IPS-15b (cell line): ENCODE data around the gene LRRC7.

Experiments used
- H3K27me3 ChIP-seq: one replicate; pipeline ENCODE4 v1.6.1; 2013; ENCODE audit warnings: low read length; ENCODE audit not compliant: control insufficient read depth, insufficient read depth
- H3K36me3 ChIP-seq: one replicate; pipeline ENCODE4 v1.6.1; 2013; ENCODE audit warnings: low read length; ENCODE audit not compliant: control insufficient read depth, insufficient read depth
- H3K4me1 ChIP-seq: one replicate; pipeline ENCODE4 v1.6.1; 2013; ENCODE audit warnings: mild to moderate bottlenecking, low read length; ENCODE audit not compliant: control insufficient read depth, insufficient read depth
- H3K4me3 ChIP-seq: one replicate; pipeline ENCODE4 v1.5.1; 2013; ENCODE audit warnings: low read depth, low read length
- H3K9ac ChIP-seq: one replicate; pipeline ENCODE4 v1.6.1; 2013; ENCODE audit warnings: low read depth, mild to moderate bottlenecking, low read length
- H3K9me3 ChIP-seq: one replicate; pipeline ENCODE4 v1.6.1; 2013; ENCODE audit warnings: mild to moderate bottlenecking, low read length; ENCODE audit not compliant: control insufficient read depth, insufficient read depth

The LRRC7 gene

GRCh38 chr1:70112838-70113237 lies 545.1 kb downstream of the LRRC7 start:
- no peak overlapping the region for H3K4me3 ChIP-seq
- H3K36me3 ChIP-seq, result no peaks in the 10 kb centered on the region
- H3K9ac ChIP-seq, result no peak overlapping the region
- no peaks in the 10 kb centered on the region for H3K9me3 ChIP-seq
- no peaks in the 10 kb centered on the region for H3K27me3 ChIP-seq
- H3K4me1 ChIP-seq, result no peaks in the 10 kb centered on the region

GRCh38 chr1:70115315-70115714 lies 547.6 kb downstream of the LRRC7 start:
- H3K9me3 ChIP-seq, result no peaks in the 10 kb centered on the region
- H3K36me3 ChIP-seq, result no peaks in the 10 kb centered on the region
- H3K4me3 ChIP-seq, result no peak overlapping the region
- no peak overlapping the region for H3K9ac ChIP-seq
- no peaks in the 10 kb centered on the region for H3K27me3 ChIP-seq
- H3K4me1 ChIP-seq, result no peaks in the 10 kb centered on the region

- no peaks in the 10 kb centered on the region for H3K36me3 ChIP-seq
Measured at GRCh38 chr1:70117046-70117445, 549.3 kb downstream of the LRRC7 start.

GRCh38 chr1:70134148-70134547 lies 566.4 kb downstream of the LRRC7 start:
- Histone ChIP-seq H3K4me3 (no peak overlapping the region), H3K9ac (no peak overlapping the region), H3K4me1 (peaks cover 10% of the 10 kb centered on the region), H3K36me3 (no peaks in the 10 kb centered on the region), H3K9me3 (no peaks in the 10 kb centered on the region), H3K27me3 (no peaks in the 10 kb centered on the region)

More at GRCh38 chr1:70117046-70117445, 549.3 kb downstream of the LRRC7 start:
- Histone ChIP-seq H3K4me1 (no peaks in the 10 kb centered on the region), H3K9me3 (no peaks in the 10 kb centered on the region), H3K9ac (no peak overlapping the region), H3K4me3 (no peak overlapping the region), H3K27me3 (no peaks in the 10 kb centered on the region)

- H3K9ac ChIP-seq, result no peak overlapping the region
- no peaks in the 10 kb centered on the region for H3K9me3 ChIP-seq
- H3K4me1 ChIP-seq, result peaks cover 14% of the 10 kb centered on the region
- H3K27me3 ChIP-seq, result no peaks in the 10 kb centered on the region
- no peak overlapping the region for H3K4me3 ChIP-seq
- H3K36me3 ChIP-seq, result no peaks in the 10 kb centered on the region
Measured at GRCh38 chr1:70140343-70140742, 572.6 kb downstream of the LRRC7 start.

DNA sequence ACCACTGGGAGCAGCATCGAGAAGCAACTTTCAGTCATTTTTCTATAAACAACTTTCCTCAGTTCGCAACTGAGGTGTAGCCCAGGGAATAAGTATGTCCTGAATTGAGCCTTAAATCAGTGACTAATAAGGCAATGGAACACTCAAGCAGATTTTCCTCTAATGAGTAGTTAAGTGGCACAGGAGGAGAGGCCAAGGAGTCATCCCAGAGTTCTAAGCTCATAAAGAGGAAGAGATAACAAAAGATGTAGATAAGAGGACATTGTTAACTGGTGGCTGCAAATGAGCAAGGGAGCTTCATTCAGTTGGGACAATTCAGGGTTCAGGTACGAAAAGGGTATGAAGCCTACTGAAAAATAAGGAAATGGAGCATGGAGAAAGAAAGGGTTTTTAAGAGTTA lies 573.2 kb downstream of the LRRC7 start:
- Histone ChIP-seq H3K4me3 (no peak overlapping the region), H3K36me3 (no peaks in the 10 kb centered on the region), H3K9ac (no peak overlapping the region), H3K27me3 (no peaks in the 10 kb centered on the region), H3K4me1 (peaks cover 14% of the 10 kb centered on the region), H3K9me3 (no peaks in the 10 kb centered on the region)

DNA sequence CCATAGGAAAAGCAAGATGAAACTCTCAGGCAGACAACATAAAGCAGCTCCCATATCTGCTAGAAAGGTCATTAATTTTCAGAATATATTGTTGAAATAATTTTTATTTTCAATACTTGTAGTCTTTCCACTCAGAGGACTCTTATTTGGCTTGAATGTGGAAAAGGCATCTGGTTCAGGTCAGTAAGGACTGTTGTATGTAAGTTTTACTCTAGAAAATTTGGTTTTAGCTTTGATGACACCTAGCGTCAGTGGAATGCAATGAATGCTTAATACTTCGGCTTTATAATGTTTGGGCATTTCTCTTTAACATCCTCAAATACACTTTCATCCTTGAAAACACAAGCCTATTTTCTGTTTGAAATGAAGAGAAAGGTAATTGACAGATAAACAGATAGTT lies 574.4 kb downstream of the LRRC7 start:
- H3K4me1 ChIP-seq, result peaks cover 14% of the 10 kb centered on the region
- no peak overlapping the region for H3K9ac ChIP-seq
- no peaks in the 10 kb centered on the region for H3K27me3 ChIP-seq
- H3K4me3 ChIP-seq, result no peak overlapping the region
- no peaks in the 10 kb centered on the region for H3K9me3 ChIP-seq
- no peaks in the 10 kb centered on the region for H3K36me3 ChIP-seq

DNA sequence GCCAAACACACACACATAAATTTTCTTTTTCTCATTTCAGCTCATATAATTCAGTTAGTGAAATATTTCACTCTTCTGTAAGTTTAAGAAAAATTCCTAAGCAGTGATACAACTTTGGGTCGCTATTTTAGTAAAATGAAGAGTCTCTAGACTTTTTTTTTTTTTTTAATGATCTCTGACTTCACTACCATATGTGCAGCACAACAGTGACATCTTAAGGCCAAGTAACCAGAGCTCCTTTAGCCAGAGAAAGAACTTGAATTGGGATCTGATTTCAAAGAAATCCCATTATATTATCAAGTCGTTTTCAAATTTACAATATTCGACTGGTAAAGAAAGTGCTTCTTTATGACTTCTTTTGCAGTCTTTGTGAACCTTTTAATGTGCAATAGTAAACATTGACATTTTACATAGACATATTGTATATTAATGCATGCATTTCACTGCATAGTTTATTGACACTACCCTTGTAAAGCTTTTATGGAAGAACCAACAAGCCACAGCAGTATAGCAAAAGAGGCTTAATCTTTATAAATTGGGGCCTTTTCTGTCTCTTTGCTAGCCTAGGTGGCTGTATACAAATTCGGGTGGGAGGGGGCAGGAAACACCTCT lies 575.4 kb downstream of the LRRC7 start:
- no peaks in the 10 kb centered on the region for H3K36me3 ChIP-seq
- no peaks in the 10 kb centered on the region for H3K27me3 ChIP-seq
- H3K9me3 ChIP-seq, result no peaks in the 10 kb centered on the region
- peaks cover 14% of the 10 kb centered on the region for H3K4me1 ChIP-seq
- H3K9ac ChIP-seq, result no peak overlapping the region
- H3K4me3 ChIP-seq, result no peak overlapping the region

DNA sequence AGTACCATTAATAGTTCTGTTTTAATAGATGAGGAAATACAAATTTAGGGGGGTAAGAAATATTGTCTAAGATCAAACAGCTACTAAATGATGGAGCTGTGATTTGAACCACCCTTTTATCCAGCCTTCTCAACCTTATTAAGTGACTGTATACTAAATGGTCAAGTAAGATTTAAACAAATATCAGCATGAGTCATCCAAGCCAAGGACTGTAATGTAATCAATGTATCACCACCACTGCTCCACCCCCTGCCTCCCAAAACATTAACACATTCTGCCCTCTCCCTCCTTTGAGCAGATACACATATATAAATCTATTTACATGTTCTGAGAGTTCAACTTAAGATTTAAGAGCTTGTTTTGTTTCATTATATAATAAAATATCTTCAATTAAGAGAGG lies 578.8 kb downstream of the LRRC7 start:
- H3K4me3 ChIP-seq, result no peak overlapping the region
- H3K4me1 ChIP-seq, result peaks cover 2% of the 10 kb centered on the region
- no peaks in the 10 kb centered on the region for H3K9me3 ChIP-seq
- H3K36me3 ChIP-seq, result no peaks in the 10 kb centered on the region
- H3K9ac ChIP-seq, result no peak overlapping the region
- H3K27me3 ChIP-seq, result no peaks in the 10 kb centered on the region

DNA sequence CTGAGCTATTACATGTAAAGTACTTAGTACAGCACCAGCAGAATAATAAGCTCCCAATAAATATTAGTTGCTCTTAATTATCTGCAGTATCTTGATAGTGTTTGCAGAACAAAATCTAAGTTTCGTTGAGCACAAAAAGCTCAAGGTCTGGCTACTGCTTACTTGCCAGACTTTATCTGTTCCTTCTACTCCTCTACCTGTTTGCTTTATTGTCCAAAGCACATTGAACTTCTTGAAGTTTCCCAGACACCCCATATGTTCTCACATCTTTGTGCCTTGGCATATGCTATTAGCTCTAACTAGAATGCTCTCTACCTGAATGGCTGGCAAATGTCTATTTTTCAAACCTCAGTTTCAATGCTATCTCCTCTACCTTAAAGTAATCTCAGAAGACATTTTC lies 582.7 kb downstream of the LRRC7 start:
- Histone ChIP-seq H3K9ac (no peak overlapping the region), H3K4me3 (no peak overlapping the region), H3K4me1 (no peaks in the 10 kb centered on the region), H3K9me3 (no peaks in the 10 kb centered on the region), H3K36me3 (no peaks in the 10 kb centered on the region), H3K27me3 (no peaks in the 10 kb centered on the region)

- no peaks in the 10 kb centered on the region for H3K4me1 ChIP-seq
- no peak overlapping the region for H3K9ac ChIP-seq
- no peaks in the 10 kb centered on the region for H3K36me3 ChIP-seq
- H3K9me3 ChIP-seq, result no peaks in the 10 kb centered on the region
- H3K4me3 ChIP-seq, result no peak overlapping the region
- no peaks in the 10 kb centered on the region for H3K27me3 ChIP-seq
Measured at GRCh38 chr1:70153739-70154138, 586.0 kb downstream of the LRRC7 start.

- Histone ChIP-seq H3K9me3 (no peaks in the 10 kb centered on the region), H3K4me3 (no peak overlapping the region), H3K9ac (no peak overlapping the region), H3K4me1 (no peaks in the 10 kb centered on the region), H3K36me3 (no peaks in the 10 kb centered on the region), H3K27me3 (no peaks in the 10 kb centered on the region)
Measured at GRCh38 chr1:70156529-70157120, 588.9 kb downstream of the LRRC7 start.
